Testis (tissue), 3 donors: ENCODE data around the gene COL4A1. TPM values are rescaled to one million over a fixed set of nuclear protein-coding genes. Genes with fewer than 3 reads are reported as not detected.

Experiments used
- DNase-seq: peaks from one replicate; pipeline ENCODE4 v3.0.0-alpha.2; 2019
- H3K27ac ChIP-seq, 2 donors: fragments of 200-600 bp; sonication (generic); one replicate each; pipeline ENCODE4 v1.5.1; 2019
- H3K27me3 ChIP-seq: fragments of 200-600 bp; sonication (generic); one replicate; pipeline ENCODE4 v1.5.1; 2019
- H3K36me3 ChIP-seq: fragments of 200-600 bp; sonication (generic); one replicate; pipeline ENCODE4 v1.5.1; 2017; ENCODE audit warnings: low read depth; ENCODE audit errors: missing control alignments
- H3K4me1 ChIP-seq: fragments of 200-600 bp; sonication (generic); one replicate; pipeline ENCODE4 v1.5.1; 2019
- H3K4me3 ChIP-seq, 2 donors: fragments of 200-600 bp; sonication (generic); one replicate each; pipeline ENCODE4 v1.5.1; 2017 to 2019
- H3K9me3 ChIP-seq: fragments of 200-600 bp; sonication (generic); one replicate; pipeline ENCODE4 v1.5.1; 2017
- POLR2A ChIP-seq: fragments of 450-650 bp; IDR thresholded peaks from one replicate; pipeline ENCODE4 v1.6.1; 2017; ENCODE audit warnings: antibody characterized with exemption, mild to moderate bottlenecking, moderate library complexity
- WGBS, 2 donors: methylation state at CpG; one replicate each; pipeline ENCODE4 v1.1.5; 2018; 5-methylcytosine and 5-hydroxymethylcytosine counted together
- intact Hi-C: fragments of 100-400 bp; cut with DNase I; formaldehyde crosslinking; loops from one replicate; pipeline ENCODE4 v1.15.1; 2023; ENCODE audit warnings: low total_unique reads
- polyA plus RNA-seq: library from polyadenylated mRNA; stranded (reverse); fragments of 350-450 nt; fragmentation: Illumina TruSeq; extraction: RNeasy Lipid Tissue Mini Kit (QIAGEN cat#74804); gene quantifications from one replicate; pipeline ENCODE4 v1.2.3, GENCODE V29; 2014; ENCODE audit warnings: low read depth, low replicate concordance; ENCODE audit not compliant: insufficient read depth
- total RNA-seq, 2 donors: library from RNA; depleted of rRNA; stranded (reverse); fragments of >200 nt; gene quantifications; one replicate each; pipeline ENCODE4 v1.2.3, GENCODE V29; 2016
- TF ChIP-seq, protein P1 (sequence below), 3 experiments: fragments of 450-650 bp in 2 of 3; fragments of 200-600 bp in 1 of 3; sonication (generic) in 1 of 3; IDR thresholded peaks; one replicate each; pipeline ENCODE4 v1.5.1; 2016 to 2019; ENCODE audit warnings: antibody characterized with exemption in 3 of 3, mild to moderate bottlenecking in 2 of 3, moderate library complexity in 1 of 3

Gene COL4A1
- total and polyA plus RNA-seq, 3 donors from 2014 or later, result 35.5 to 43.0 (median 39.0) TPM

GRCh38 chr13:110229905-110230563 is 76.9 kb downstream of the COL4A1 start:
- no peak overlapping the region for H3K27ac ChIP-seq

GRCh38 chr13:110228936-110229904 is 77.7 kb downstream of the COL4A1 start:
- H3K4me3 ChIP-seq, result no peak overlapping the region
- no peaks in the 10 kb centered on the region for H3K9me3 ChIP-seq
- no peak for DNase-seq
- peaks cover 13% of the 10 kb centered on the region for H3K4me1 ChIP-seq
- TF ChIP-seq POLR2A, result no peak
- TF ChIP-seq, protein P1, sequence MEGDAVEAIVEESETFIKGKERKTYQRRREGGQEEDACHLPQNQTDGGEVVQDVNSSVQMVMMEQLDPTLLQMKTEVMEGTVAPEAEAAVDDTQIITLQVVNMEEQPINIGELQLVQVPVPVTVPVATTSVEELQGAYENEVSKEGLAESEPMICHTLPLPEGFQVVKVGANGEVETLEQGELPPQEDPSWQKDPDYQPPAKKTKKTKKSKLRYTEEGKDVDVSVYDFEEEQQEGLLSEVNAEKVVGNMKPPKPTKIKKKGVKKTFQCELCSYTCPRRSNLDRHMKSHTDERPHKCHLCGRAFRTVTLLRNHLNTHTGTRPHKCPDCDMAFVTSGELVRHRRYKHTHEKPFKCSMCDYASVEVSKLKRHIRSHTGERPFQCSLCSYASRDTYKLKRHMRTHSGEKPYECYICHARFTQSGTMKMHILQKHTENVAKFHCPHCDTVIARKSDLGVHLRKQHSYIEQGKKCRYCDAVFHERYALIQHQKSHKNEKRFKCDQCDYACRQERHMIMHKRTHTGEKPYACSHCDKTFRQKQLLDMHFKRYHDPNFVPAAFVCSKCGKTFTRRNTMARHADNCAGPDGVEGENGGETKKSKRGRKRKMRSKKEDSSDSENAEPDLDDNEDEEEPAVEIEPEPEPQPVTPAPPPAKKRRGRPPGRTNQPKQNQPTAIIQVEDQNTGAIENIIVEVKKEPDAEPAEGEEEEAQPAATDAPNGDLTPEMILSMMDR (IDR thresholded peaks at IDR 0.05), result no peak
- H3K27ac ChIP-seq, result no peak overlapping the region
- H3K27me3 ChIP-seq, result no peaks in the 10 kb centered on the region
- no peaks in the 10 kb centered on the region for H3K36me3 ChIP-seq
- intact Hi-C loops, result loop anchor here (10.0 kb wide), 1 partner anchor 186 kb away; no protein-coding TSS in a partner anchor
- WGBS, 2 donors, result 78 to 88% methylated on average over 14 to 15 of the region's 15 CpGs

More at GRCh38 chr13:110229905-110230563, 76.9 kb downstream of the COL4A1 start:
- Histone ChIP-seq H3K36me3 (no peaks in the 10 kb centered on the region), H3K4me1 (peaks cover 14% of the 10 kb centered on the region), H3K9me3 (no peaks in the 10 kb centered on the region), H3K4me3 (no peak overlapping the region), H3K27me3 (no peaks in the 10 kb centered on the region)
- intact Hi-C loops, result loop anchor here (10.0 kb wide), 1 partner anchor 185 kb away; no protein-coding TSS in a partner anchor
- no peak for TF ChIP-seq POLR2A
- TF ChIP-seq, protein P1 (IDR thresholded peaks at IDR 0.05), result no peak
- WGBS, 2 donors, result 93 to 95% methylated on average over 16 of the region's 16 CpGs
- no peak for DNase-seq

DNA sequence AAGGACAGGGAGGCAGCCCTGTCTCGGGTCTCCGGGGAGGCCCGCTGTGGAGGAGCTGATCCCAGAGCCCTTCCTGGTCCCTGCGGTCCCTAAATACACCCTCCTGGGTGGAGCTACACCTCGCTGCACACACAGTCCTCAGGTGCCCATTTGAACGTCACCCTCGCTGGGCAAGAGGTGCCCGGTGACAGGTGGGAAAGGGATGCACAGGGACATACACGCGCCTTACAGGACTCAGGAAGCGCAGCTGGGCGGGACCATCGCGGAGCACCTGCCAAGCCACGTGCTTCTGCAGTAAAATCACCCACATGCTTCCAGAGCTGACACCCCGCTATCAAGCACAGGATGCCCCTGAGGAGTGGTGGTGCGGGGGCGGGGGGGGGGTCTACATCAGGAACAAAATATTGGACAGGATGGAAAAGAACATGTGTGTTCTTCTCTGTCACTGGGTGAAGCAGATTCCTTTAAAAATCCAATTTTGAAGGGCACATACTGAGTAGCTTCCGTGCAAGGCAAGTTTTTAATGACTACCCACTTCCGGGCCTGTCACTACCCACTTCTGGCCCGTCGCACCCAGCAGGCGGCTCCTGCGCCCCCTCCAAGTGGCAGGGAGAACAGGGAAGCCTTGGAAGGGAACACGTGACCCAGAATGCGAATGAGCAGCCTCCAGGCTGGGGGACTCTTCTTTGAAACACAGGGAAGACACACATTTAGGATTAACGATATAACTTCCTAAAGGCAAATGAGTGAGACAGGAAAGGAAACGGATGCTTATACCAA is 78.9 kb downstream of the COL4A1 start:
- TF ChIP-seq POLR2A, result no peak
- no peak overlapping the region for H3K27ac ChIP-seq
- H3K4me1 ChIP-seq, result peaks cover 7% of the 10 kb centered on the region

GRCh38 chr13:110227416-110227815 is 79.5 kb downstream of the COL4A1 start:
- Histone ChIP-seq H3K27me3 (no peaks in the 10 kb centered on the region), H3K36me3 (no peaks in the 10 kb centered on the region), H3K4me1 (peaks cover 4% of the 10 kb centered on the region), H3K9me3 (no peaks in the 10 kb centered on the region), H3K4me3 (no peak overlapping the region), H3K27ac (no peak overlapping the region)
- 80 to 90% methylated on average over 3 of the region's 3 CpGs for WGBS, 2 donors
- TF ChIP-seq, protein P1 (IDR thresholded peaks at IDR 0.05), result no peak
- no peak for DNase-seq
- intact Hi-C loops, result loop anchor here (10.0 kb wide), 1 partner anchor 187 kb away; no protein-coding TSS in a partner anchor

More for the DNA sequence above, 78.9 kb downstream of the COL4A1 start:
- WGBS, 2 donors, result 93% methylated on average over 28 of the region's 28 CpGs
- no peaks in the 10 kb centered on the region for H3K36me3 ChIP-seq
- intact Hi-C loops, result loop anchor here (10.0 kb wide), 1 partner anchor 187 kb away; no protein-coding TSS in a partner anchor
- H3K4me3 ChIP-seq, result no peak overlapping the region
- no peaks in the 10 kb centered on the region for H3K9me3 ChIP-seq
- H3K27me3 ChIP-seq, result no peaks in the 10 kb centered on the region
- no peak for DNase-seq
